HepG2 (cell line): ENCODE measurements around the gene FXR2. TPM values are rescaled to one million over a fixed set of nuclear protein-coding genes. Genes with fewer than 3 reads are reported as not detected.

Experiments
- CENPT ChIP-seq: sonication (generic); formaldehyde crosslinking; IDR thresholded peaks from 2 replicates; pipeline ENCODE4 v1.8.0; 2022; ENCODE audit warnings: low read depth, mild to moderate bottlenecking, moderate library complexity, missing genetic modification reagents
- IRF2 ChIP-seq: IDR thresholded peaks from 2 replicates; pipeline ENCODE4 v1.6.1; 2018; ENCODE audit warnings: missing genetic modification reagents, missing compliant biosample characterization
- KDM5A ChIP-seq: fragments of 200-600 bp; sonication (generic); IDR thresholded peaks from 2 replicates; pipeline ENCODE4 v1.7.0; 2018; ENCODE audit warnings: antibody characterized with exemption, mild to moderate bottlenecking, low read length, borderline replicate concordance
- RBM22 ChIP-seq: fragments of 200-400 bp; formaldehyde crosslinking; optimal IDR thresholded peaks from 2 replicates; pipeline ENCODE3; 2017; ENCODE audit warnings: mild to moderate bottlenecking, low read length, moderate library complexity
- SRY ChIP-seq: sonication (generic); formaldehyde crosslinking; IDR thresholded peaks from 2 replicates; pipeline ENCODE4 v1.8.0; 2022; ENCODE audit warnings: mild to moderate bottlenecking, missing genetic modification reagents
- TARDBP ChIP-seq: sonication (generic); formaldehyde crosslinking; IDR thresholded peaks from 2 replicates; pipeline ENCODE4 v1.8.0; 2022; ENCODE audit warnings: mild to moderate bottlenecking, missing genetic modification reagents
- XRCC5 ChIP-seq: fragments of 200-400 bp; formaldehyde crosslinking; optimal IDR thresholded peaks from 2 replicates; pipeline ENCODE3; 2017; ENCODE audit warnings: mild to moderate bottlenecking, low read length
- ZNF138 ChIP-seq: sonication (generic); formaldehyde crosslinking; IDR thresholded peaks from 2 replicates; pipeline ENCODE4 v1.5.0; 2020; ENCODE audit warnings: mild to moderate bottlenecking, low read depth, missing genetic modification reagents
- ZNF33A ChIP-seq: sonication (generic); formaldehyde crosslinking; IDR thresholded peaks from 2 replicates; pipeline ENCODE4 v1.5.1; 2020; ENCODE audit warnings: missing genetic modification reagents, mild to moderate bottlenecking, moderate library complexity, borderline replicate concordance
- ZNF44 ChIP-seq: sonication (generic); formaldehyde crosslinking; IDR thresholded peaks from 2 replicates; pipeline ENCODE4 v1.5.1; 2020; ENCODE audit warnings: mild to moderate bottlenecking, missing genetic modification reagents
- ZNF441 ChIP-seq: sonication (generic); formaldehyde crosslinking; IDR thresholded peaks from 2 replicates; pipeline ENCODE4 v1.7.0; 2021; ENCODE audit warnings: missing genetic modification reagents, borderline replicate concordance
- ZNF614 ChIP-seq: IDR thresholded peaks from 2 replicates; pipeline ENCODE4 v1.6.1; 2018; ENCODE audit warnings: missing biosample characterization, missing genetic modification reagents, inconsistent platforms, borderline replicate concordance
- ZNF713 ChIP-seq: sonication (generic); formaldehyde crosslinking; IDR thresholded peaks from 2 replicates; pipeline ENCODE4 v1.4.0; 2020; ENCODE audit warnings: mild to moderate bottlenecking, missing genetic modification reagents
- ZNF788 ChIP-seq: sonication (generic); formaldehyde crosslinking; IDR thresholded peaks from 2 replicates; pipeline ENCODE4 v1.5.0; 2020; ENCODE audit warnings: mild to moderate bottlenecking, missing genetic modification reagents, borderline replicate concordance
- polyA plus RNA-seq, 8 experiments: library from polyadenylated mRNA; depleted of rRNA in 3 of 8; stranded (reverse) in 7 of 8; unstranded in 1 of 8; fragments of >200 nt; fragmentation: Illumina TruSeq in 4 of 8; extraction: Trizol in 4 of 8; gene quantifications; 2 replicates each; pipeline versions ENCODE4 v1.2.1 to v1.2.3, GENCODE V29; 2011 to 2016; ENCODE audit warnings: low read depth in 4 of 8, missing spikeins in 1 of 8, mixed read lengths in 1 of 8; ENCODE audit not compliant: insufficient read depth in 1 of 8
- total RNA-seq, 5 experiments: library from RNA; depleted of rRNA; stranded (reverse); fragments of >200 nt; fragmentation: Illumina TruSeq; extraction: Trizol; gene quantifications; 2 replicates each; pipeline ENCODE4 v1.2.3, GENCODE V29; 2016; ENCODE audit warnings: low read depth in 1 of 5
- TF ChIP-seq, protein P1 (sequence below): sonication (generic); formaldehyde crosslinking; IDR thresholded peaks from 2 replicates; pipeline ENCODE4 v1.4.0; 2020; ENCODE audit warnings: mild to moderate bottlenecking, missing genetic modification reagents
- TF ChIP-seq, protein P2 (sequence below): sonication (generic); formaldehyde crosslinking; IDR thresholded peaks from 2 replicates; pipeline ENCODE4 v1.8.0; 2023; ENCODE audit warnings: mild to moderate bottlenecking, missing genetic modification reagents
- TF ChIP-seq, protein P3 (sequence below), 2 experiments: sonication (generic) in 1 of 2; formaldehyde crosslinking in 1 of 2; IDR thresholded peaks; 2 replicates each; pipeline versions ENCODE4 v1.5.1 to v1.6.1; 2011 to 2020; ENCODE audit warnings: borderline replicate concordance in 1 of 2, low read depth in 1 of 2, low read length in 1 of 2, mild to moderate bottlenecking in 1 of 2, missing genetic modification reagents in 1 of 2, moderate library complexity in 1 of 2
- TF ChIP-seq, protein P4 (sequence below): sonication (generic); formaldehyde crosslinking; IDR thresholded peaks from 2 replicates; pipeline ENCODE4 v1.5.0; 2020; ENCODE audit warnings: missing genetic modification reagents

Gene FXR2
- total and polyA plus RNA-seq, 2 of the 13 experiments (the other 11 are each of a cell fraction or from before 2014, with no cell fraction given) = 20.9 to 24.4 TPM

DNA sequence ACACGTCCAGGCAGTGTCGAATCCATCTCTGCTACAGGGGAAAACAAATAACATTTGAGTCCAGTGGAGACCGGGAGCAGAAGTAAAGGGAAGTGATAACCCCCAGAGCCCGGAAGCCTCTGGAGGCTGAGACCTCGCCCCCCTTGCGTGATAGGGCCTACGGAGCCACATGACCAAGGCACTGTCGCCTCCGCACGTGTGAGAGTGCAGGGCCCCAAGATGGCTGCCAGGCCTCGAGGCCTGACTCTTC is 42.4 kb downstream of the FXR2 start (continued):
- TF ChIP-seq, protein P1, sequence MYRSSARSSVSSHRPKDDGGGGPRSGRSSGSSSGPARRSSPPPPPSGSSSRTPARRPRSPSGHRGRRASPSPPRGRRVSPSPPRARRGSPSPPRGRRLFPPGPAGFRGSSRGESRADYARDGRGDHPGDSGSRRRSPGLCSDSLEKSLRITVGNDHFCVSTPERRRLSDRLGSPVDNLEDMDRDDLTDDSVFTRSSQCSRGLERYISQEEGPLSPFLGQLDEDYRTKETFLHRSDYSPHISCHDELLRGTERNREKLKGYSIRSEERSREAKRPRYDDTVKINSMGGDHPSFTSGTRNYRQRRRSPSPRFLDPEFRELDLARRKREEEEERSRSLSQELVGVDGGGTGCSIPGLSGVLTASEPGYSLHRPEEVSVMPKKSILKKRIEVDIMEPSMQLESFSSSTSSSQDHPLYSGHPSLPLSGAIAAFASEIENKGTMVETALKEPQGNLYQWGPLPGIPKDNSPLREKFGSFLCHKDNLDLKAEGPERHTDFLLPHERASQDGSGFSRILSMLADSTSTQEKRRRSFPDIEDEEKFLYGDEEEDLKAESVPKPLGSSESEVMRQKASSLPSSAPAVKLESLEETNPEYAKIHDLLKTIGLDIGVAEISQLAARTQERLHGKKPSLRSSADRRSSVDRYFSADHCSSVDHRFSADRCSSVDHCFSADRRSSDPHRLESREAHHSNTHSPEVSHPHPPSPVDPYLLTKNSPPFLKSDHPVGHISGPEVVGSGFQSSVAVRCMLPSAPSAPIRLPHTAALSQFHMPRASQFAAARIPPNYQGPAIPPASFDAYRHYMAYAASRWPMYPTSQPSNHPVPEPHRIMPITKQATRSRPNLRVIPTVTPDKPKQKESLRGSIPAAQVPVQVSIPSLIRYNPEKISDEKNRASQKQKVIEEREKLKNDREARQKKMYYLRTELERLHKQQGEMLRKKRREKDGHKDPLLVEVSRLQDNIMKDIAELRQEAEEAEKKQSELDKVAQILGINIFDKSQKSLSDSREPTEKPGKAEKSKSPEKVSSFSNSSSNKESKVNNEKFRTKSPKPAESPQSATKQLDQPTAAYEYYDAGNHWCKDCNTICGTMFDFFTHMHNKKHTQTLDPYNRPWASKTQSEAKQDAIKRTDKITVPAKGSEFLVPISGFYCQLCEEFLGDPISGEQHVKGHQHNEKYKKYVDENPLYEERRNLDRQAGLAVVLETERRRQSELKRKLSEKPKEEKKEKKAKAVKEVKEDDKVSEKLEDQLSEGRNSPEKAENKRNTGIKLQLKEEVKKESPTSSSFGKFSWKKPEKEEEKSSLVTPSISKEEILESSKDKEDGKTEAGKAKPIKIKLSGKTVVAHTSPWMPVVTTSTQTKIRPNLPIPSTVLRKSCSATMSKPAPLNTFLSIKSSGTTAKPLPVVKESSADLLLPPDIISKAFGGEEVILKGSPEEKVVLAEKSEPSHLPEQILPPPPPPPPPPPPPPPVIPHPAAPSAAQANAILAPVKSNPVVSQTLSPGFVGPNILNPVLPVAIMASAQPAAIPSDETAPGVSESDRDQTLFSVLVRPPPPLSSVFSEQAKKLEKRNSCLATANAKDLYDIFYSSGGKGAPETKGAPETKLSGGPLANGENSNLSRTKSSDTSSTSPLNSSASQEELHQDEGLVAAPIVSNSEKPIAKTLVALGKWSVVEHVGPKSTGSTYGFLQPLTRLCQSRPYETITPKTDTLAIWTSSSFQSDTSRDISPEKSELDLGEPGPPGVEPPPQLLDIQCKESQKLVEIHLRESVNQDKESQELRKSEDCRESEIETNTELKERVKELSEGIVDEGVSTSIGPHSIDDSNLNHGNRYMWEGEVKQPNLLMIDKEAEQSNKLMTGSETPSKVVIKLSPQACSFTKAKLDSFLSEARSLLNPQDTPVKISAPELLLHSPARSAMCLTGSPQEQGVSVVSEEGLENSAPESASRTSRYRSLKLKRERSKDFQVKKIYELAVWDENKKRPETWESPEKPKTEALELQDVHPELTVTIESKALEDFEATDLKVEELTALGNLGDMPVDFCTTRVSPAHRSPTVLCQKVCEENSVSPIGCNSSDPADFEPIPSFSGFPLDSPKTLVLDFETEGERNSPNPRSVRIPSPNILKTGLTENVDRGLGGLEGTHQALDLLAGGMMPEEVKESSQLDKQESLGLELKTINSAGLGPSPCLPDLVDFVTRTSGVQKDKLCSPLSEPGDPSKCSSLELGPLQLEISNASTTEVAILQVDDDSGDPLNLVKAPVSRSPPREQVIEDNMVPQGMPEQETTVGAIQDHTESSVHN (CRISPR knock-in tag) = peak; percentile 23; the same call in 1 of the 2 replicates
- TF ChIP-seq ZNF44 (CRISPR knock-in tag) (no peak), SRY (CRISPR knock-in tag) (peak; percentile 81; the same call in 1 of the 2 replicates), KDM5A (peak; percentile 39; the same call in 1 of the 2 replicates), XRCC5 (peak; percentile 73), ZNF441 (peak; percentile 24; the same call in 1 of the 2 replicates), RBM22 (peak; percentile 77), TARDBP (CRISPR knock-in tag) (peak; percentile 95), IRF2 (CRISPR knock-in tag) (peak; percentile 88), ZNF788 (CRISPR knock-in tag) (peak; percentile 94), CENPT (CRISPR knock-in tag) (no peak), ZNF138 (CRISPR knock-in tag) (no peak; the same call in 1 of the 2 replicates), ZNF614 (CRISPR knock-in tag) (peak; percentile 56; the same call in 1 of the 2 replicates), ZNF33A (no peak), ZNF713 (CRISPR knock-in tag) (no peak)
- TF ChIP-seq, protein P2, sequence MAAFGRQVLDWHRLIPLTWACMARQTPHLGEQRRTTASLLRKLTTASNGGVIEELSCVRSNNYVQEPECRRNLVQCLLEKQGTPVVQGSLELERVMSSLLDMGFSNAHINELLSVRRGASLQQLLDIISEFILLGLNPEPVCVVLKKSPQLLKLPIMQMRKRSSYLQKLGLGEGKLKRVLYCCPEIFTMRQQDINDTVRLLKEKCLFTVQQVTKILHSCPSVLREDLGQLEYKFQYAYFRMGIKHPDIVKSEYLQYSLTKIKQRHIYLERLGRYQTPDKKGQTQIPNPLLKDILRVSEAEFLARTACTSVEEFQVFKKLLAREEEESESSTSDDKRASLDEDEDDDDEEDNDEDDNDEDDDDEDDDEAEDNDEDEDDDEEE (CRISPR knock-in tag) = peak; percentile 60
- TF ChIP-seq, protein P3, sequence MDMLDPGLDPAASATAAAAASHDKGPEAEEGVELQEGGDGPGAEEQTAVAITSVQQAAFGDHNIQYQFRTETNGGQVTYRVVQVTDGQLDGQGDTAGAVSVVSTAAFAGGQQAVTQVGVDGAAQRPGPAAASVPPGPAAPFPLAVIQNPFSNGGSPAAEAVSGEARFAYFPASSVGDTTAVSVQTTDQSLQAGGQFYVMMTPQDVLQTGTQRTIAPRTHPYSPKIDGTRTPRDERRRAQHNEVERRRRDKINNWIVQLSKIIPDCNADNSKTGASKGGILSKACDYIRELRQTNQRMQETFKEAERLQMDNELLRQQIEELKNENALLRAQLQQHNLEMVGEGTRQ (IDR thresholded peaks at IDR 0.05; ENCODE audit: low read depth, low read length) = peak; percentile 94
- TF ChIP-seq, protein P3 (CRISPR knock-in tag; IDR thresholded peaks at IDR 0.05; ENCODE audit: borderline replicate concordance) = peak; percentile 97; the same call in 1 of the 2 replicates
- TF ChIP-seq, protein P4, sequence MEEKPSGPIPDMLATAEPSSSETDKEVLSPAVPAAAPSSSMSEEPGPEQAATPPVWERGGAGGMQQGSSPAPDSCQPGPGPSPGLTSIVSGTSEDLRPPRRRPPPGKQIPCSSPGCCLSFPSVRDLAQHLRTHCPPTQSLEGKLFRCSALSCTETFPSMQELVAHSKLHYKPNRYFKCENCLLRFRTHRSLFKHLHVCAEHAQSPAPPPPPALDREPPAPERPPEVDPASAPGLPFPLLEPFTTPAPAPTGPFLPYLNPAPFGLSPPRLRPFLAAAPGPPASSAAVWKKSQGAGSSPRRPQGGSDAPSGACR (CRISPR knock-in tag) = peak; percentile 69; the same call in 1 of the 2 replicates
